ENCODE data around the gene SPATA19. TPM values are rescaled to one million over a fixed set of nuclear protein-coding genes. Genes with fewer than 3 reads are reported as not detected.
A peak's percentile ranks its signal among the peaks of the same experiment; 100 is the strongest.

SPATA19 gene
- total RNA-seq, 1 donor from 2014 or later = not detected

GRCh38 chr11:133830931-133831907, 14.1 kb downstream of the SPATA19 start:
- DNase-seq (ENCODE audit: extremely low spot score, unreplicated experiment) = no peak
- Mint-ChIP-seq H3K36me3 (no peaks in the 10 kb centered on the region), H3K27ac (no peak overlapping the region), H3K9me3 (no peaks in the 10 kb centered on the region), H3K4me1 (ENCODE audit: unreplicated experiment) (peaks cover 3% of the 10 kb centered on the region), H3K4me3 (peak overlapping the region; percentile 28), H3K27me3 (peaks cover 31% of the 10 kb centered on the region)
- peak; percentile 73 for TF ChIP-seq CTCF (conservative IDR thresholded peaks at IDR 0.05)

GRCh38 chr11:133829566-133829965, 15.7 kb downstream of the SPATA19 start:
- no peaks in the 10 kb centered on the region for H3K9me3 Mint-ChIP-seq
- peaks cover 33% of the 10 kb centered on the region for H3K27me3 Mint-ChIP-seq
- no peak overlapping the region for H3K4me3 Mint-ChIP-seq
- no peaks in the 10 kb centered on the region for H3K36me3 Mint-ChIP-seq
- DNase-seq (ENCODE audit: extremely low spot score, unreplicated experiment) = no peak
- TF ChIP-seq CTCF (conservative IDR thresholded peaks at IDR 0.05) = no peak
- no peaks in the 10 kb centered on the region for H3K4me1 Mint-ChIP-seq (ENCODE audit: unreplicated experiment)
- no peak overlapping the region for H3K27ac Mint-ChIP-seq

- Mint-ChIP-seq H3K27ac (no peak overlapping the region), H3K36me3 (no peaks in the 10 kb centered on the region), H3K27me3 (peaks cover 33% of the 10 kb centered on the region), H3K4me1 (ENCODE audit: unreplicated experiment) (no peaks in the 10 kb centered on the region), H3K4me3 (no peak overlapping the region), H3K9me3 (no peaks in the 10 kb centered on the region)
- TF ChIP-seq CTCF (conservative IDR thresholded peaks at IDR 0.05) = no peak
- DNase-seq (ENCODE audit: extremely low spot score, unreplicated experiment) = no peak
These were observed 16.4 kb downstream of the SPATA19 start for GRCh38 chr11:133828871-133829270.

- Mint-ChIP-seq H3K4me3 (no peak overlapping the region), H3K27me3 (peaks cover 33% of the 10 kb centered on the region), H3K36me3 (no peaks in the 10 kb centered on the region), H3K27ac (no peak overlapping the region), H3K4me1 (ENCODE audit: unreplicated experiment) (no peaks in the 10 kb centered on the region), H3K9me3 (no peaks in the 10 kb centered on the region)
- no peak for DNase-seq (ENCODE audit: extremely low spot score, unreplicated experiment)
- TF ChIP-seq CTCF (conservative IDR thresholded peaks at IDR 0.05) = no peak
These were observed 17.8 kb downstream of the SPATA19 start for GRCh38 chr11:133827556-133827955.

- no peak overlapping the region for H3K4me3 Mint-ChIP-seq
- no peaks in the 10 kb centered on the region for H3K9me3 Mint-ChIP-seq
- no peak overlapping the region for H3K27ac Mint-ChIP-seq
- no peaks in the 10 kb centered on the region for H3K36me3 Mint-ChIP-seq
- DNase-seq (ENCODE audit: extremely low spot score, unreplicated experiment) = no peak
- TF ChIP-seq CTCF (conservative IDR thresholded peaks at IDR 0.05) = no peak
- no peaks in the 10 kb centered on the region for H3K4me1 Mint-ChIP-seq (ENCODE audit: unreplicated experiment)
- H3K27me3 Mint-ChIP-seq = peaks cover 36% of the 10 kb centered on the region
These were observed 18.4 kb downstream of the SPATA19 start for GRCh38 chr11:133826866-133827265.
